HepG2 (cell line): ENCODE measurements around the gene DSG2. TPM values are rescaled to one million over a fixed set of nuclear protein-coding genes. Genes with fewer than 3 reads are reported as not detected.

Experiments used
- ATAC-seq: fragments of 200-7000 bp; cut with Tn5 transposase; 3 replicates; pipeline ENCODE4 v1.9.1; 2020; ENCODE audit warnings: mild to moderate bottlenecking, moderate library complexity
- BruUV-seq: library from RNA; stranded (reverse); fragments of 400-500 nt; replicated peaks from 2 replicates; lab custom pipeline; 2021; lab: Mats Ljungman, UMichigan
- CTCF ChIA-PET: fragments of 300-600 bp; formaldehyde crosslinking; extraction: SDS; loops from one replicate; lab custom pipeline; 2021; ENCODE audit warnings: low total read pairs, inconsistent platforms, low intra/inter-chr PET ratio; lab: Yijun Ruan, JAX
- POLR2A ChIA-PET: fragments of 350-600 bp; sonication (Branson Sonifier 250); formaldehyde crosslinking; loops from one replicate; lab custom pipeline; 2020; ENCODE audit warnings: antibody characterized with exemption, inconsistent platforms; lab: Yijun Ruan, JAX
- DNase-seq: peaks from one replicate; pipeline ENCODE4 v3.0.0-alpha.2; 2015; ENCODE audit warnings: low spot score
- FAIRE-seq: peaks from 3 replicates; lab custom pipeline; 2011; peaks lifted over from hg19 to GRCh38; lab: Jason Lieb, UNC
- H2AFZ ChIP-seq: one replicate; pipeline ENCODE4 v1.6.1; 2011; ENCODE audit warnings: low read length, inconsistent platforms
- H3K27ac ChIP-seq: fragments of 300-600 bp; 3 replicates; pipeline ENCODE4 v1.8.0; 2011; ENCODE audit warnings: mixed run types, mild to moderate bottlenecking, mixed read lengths, low read length, inconsistent platforms; ENCODE audit not compliant: insufficient read depth; ENCODE audit errors: extremely low read length
- H3K27me3 ChIP-seq, 2 experiments: fragments of 200-600 bp in 1 of 2; 2 replicates in 1 of 2; 3 replicates in 1 of 2; pipeline versions ENCODE4 v1.6.0 to v1.8.0; 2011; ENCODE audit warnings: low read length in 2 of 2, mild to moderate bottlenecking in 2 of 2, moderate library complexity in 2 of 2, inconsistent platforms in 1 of 2; ENCODE audit not compliant: insufficient read depth in 2 of 2, control insufficient read depth in 1 of 2
- H3K36me3 ChIP-seq, 2 experiments: fragments of 200-600 bp in 1 of 2; replicated peaks in 1 of 2; 2 replicates in 1 of 2; 3 replicates in 1 of 2; pipeline versions ENCODE4 v1.5.1 to v1.8.0; 2011; ENCODE audit warnings: low read length in 2 of 2, inconsistent platforms in 1 of 2; ENCODE audit not compliant: insufficient read depth in 2 of 2, control insufficient read depth in 1 of 2
- H3K4me1 ChIP-seq: 2 replicates; pipeline ENCODE4 v1.5.1; 2012; ENCODE audit warnings: low read length, inconsistent platforms; ENCODE audit not compliant: insufficient read depth
- H3K4me2 ChIP-seq: 2 replicates; pipeline ENCODE4 v1.6.0; 2011; ENCODE audit warnings: low read depth, low read length, inconsistent platforms
- H3K4me3 ChIP-seq, 3 experiments: fragments of 200-600 bp in 1 of 3; sonication (generic), shearing (Covaris generic) in 1 of 3; replicated peaks in 1 of 3; 2 replicates each; pipeline ENCODE4 v1.5.1; 2011 to 2016; ENCODE audit warnings: low read length in 3 of 3, inconsistent platforms in 2 of 3, low read depth in 2 of 3, mild to moderate bottlenecking in 2 of 3, control low read depth in 1 of 3, mixed read lengths in 1 of 3; ENCODE audit not compliant: insufficient read depth in 1 of 3
- H3K79me2 ChIP-seq: one replicate; pipeline ENCODE4 v1.6.1; 2011; ENCODE audit warnings: low read length, inconsistent platforms; ENCODE audit not compliant: insufficient read depth
- H3K9ac ChIP-seq: 2 replicates; pipeline ENCODE4 v1.6.0; 2011; ENCODE audit warnings: mild to moderate bottlenecking, low read depth, low read length, inconsistent platforms; ENCODE audit not compliant: insufficient read depth
- H3K9me3 ChIP-seq: 2 replicates; pipeline ENCODE4 v1.5.1; 2012; ENCODE audit warnings: mild to moderate bottlenecking, low read length
- H4K20me1 ChIP-seq: 2 replicates; pipeline ENCODE4 v1.6.0; 2011; ENCODE audit warnings: inconsistent platforms, mild to moderate bottlenecking, low read length, moderate library complexity; ENCODE audit not compliant: insufficient read depth
- FOXO1 ChIP-seq: sonication (generic); formaldehyde crosslinking; IDR thresholded peaks from 2 replicates; pipeline ENCODE4 v1.4.0; 2020; ENCODE audit warnings: missing genetic modification reagents
- MATR3 ChIP-seq: sonication (generic); formaldehyde crosslinking; IDR thresholded peaks from 2 replicates; pipeline ENCODE4 v1.4.0; 2020; ENCODE audit warnings: missing genetic modification reagents
- PCBP2 ChIP-seq: fragments of 200-400 bp; formaldehyde crosslinking; optimal IDR thresholded peaks from 2 replicates; pipeline ENCODE3; 2018; ENCODE audit warnings: low read length, low read depth; ENCODE audit not compliant: poor library complexity, severe bottlenecking
- SMAD1 ChIP-seq: sonication (generic); formaldehyde crosslinking; IDR thresholded peaks from 2 replicates; pipeline ENCODE4 v1.4.0; 2020; ENCODE audit warnings: missing genetic modification reagents, low read depth, mild to moderate bottlenecking, borderline replicate concordance
- SSRP1 ChIP-seq: IDR thresholded peaks from 2 replicates; pipeline ENCODE4 v1.6.1; 2016; ENCODE audit warnings: control low read depth
- ZBTB7A ChIP-seq: sonication (generic); formaldehyde crosslinking; IDR thresholded peaks from 2 replicates; pipeline ENCODE4 v1.8.0; 2022; ENCODE audit warnings: mild to moderate bottlenecking, missing genetic modification reagents
- ZNF282 ChIP-seq: fragments of 450-650 bp; IDR thresholded peaks from 2 replicates; pipeline ENCODE4 v1.6.1; 2018; ENCODE audit not compliant: partially characterized antibody
- ZNF564 ChIP-seq: sonication (generic); formaldehyde crosslinking; IDR thresholded peaks from 2 replicates; pipeline ENCODE4 v1.8.1; 2023; ENCODE audit warnings: mild to moderate bottlenecking, missing genetic modification reagents
- WGBS: methylation state at CpG from one replicate; pipeline ENCODE4 v1.1.6; 2017; ENCODE audit warnings: low lambda C conversion rate; 5-methylcytosine and 5-hydroxymethylcytosine counted together
- in situ Hi-C: cut with HindIII; loops from 2 replicates; pipeline ENCODE4 v1.10.0; 2017; ENCODE audit warnings: low pct_unique_long_range_greater_than_20kb; ENCODE audit not compliant: extremely low pct_ligation_motif_present
- intact Hi-C: fragments of 100-400 bp; cut with micrococcal nuclease; formaldehyde crosslinking; loops from one replicate; pipeline ENCODE4 v1.10.0; 2022; ENCODE audit not compliant: unreplicated experiment
- polyA plus RNA-seq, 8 experiments: library from polyadenylated mRNA; depleted of rRNA in 3 of 8; stranded (reverse) in 7 of 8; unstranded in 1 of 8; fragments of >200 nt; fragmentation: Illumina TruSeq in 4 of 8; extraction: Trizol in 4 of 8; gene quantifications; 2 replicates each; pipeline versions ENCODE4 v1.2.1 to v1.2.3, GENCODE V29; 2011 to 2016; ENCODE audit warnings: low read depth in 4 of 8, missing spikeins in 1 of 8, mixed read lengths in 1 of 8; ENCODE audit not compliant: insufficient read depth in 1 of 8
- total RNA-seq, 5 experiments: library from RNA; depleted of rRNA; stranded (reverse); fragments of >200 nt; fragmentation: Illumina TruSeq; extraction: Trizol; gene quantifications; 2 replicates each; pipeline ENCODE4 v1.2.3, GENCODE V29; 2016; ENCODE audit warnings: low read depth in 1 of 5
- TF ChIP-seq, protein P1 (sequence below): sonication (generic); formaldehyde crosslinking; IDR thresholded peaks from 2 replicates; pipeline ENCODE4 v1.8.1; 2023; ENCODE audit warnings: mild to moderate bottlenecking, missing genetic modification reagents
- TF ChIP-seq, protein P2 (sequence below): fragments of 450-650 bp; IDR thresholded peaks from 2 replicates; pipeline ENCODE4 v1.6.1; 2017

Gene DSG2
- total and polyA plus RNA-seq, 2 of the 13 experiments (the other 11 are each of a cell fraction or from before 2014, with no cell fraction given), result 23.3 to 66.7 TPM

DNA sequence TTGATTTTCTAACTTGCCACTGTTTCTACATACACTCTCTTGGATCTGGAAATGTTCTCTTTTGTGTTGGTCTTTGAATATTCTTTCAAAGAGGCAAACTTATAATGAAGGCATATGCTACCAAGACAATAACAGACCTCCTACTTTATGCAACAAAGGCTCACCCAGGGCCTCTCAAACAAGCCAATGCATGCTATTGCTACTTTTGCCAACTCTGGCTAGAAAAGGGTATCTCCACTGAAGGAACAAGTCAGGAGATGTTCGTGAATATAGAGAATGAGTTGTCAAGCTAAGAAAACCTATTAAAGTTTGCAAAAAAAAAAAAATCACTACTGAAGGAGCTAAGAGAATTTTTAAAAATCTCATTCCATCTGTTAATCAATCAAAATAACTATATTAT is 15.9 kb upstream of the DSG2 start:
- TF ChIP-seq, protein P1, sequence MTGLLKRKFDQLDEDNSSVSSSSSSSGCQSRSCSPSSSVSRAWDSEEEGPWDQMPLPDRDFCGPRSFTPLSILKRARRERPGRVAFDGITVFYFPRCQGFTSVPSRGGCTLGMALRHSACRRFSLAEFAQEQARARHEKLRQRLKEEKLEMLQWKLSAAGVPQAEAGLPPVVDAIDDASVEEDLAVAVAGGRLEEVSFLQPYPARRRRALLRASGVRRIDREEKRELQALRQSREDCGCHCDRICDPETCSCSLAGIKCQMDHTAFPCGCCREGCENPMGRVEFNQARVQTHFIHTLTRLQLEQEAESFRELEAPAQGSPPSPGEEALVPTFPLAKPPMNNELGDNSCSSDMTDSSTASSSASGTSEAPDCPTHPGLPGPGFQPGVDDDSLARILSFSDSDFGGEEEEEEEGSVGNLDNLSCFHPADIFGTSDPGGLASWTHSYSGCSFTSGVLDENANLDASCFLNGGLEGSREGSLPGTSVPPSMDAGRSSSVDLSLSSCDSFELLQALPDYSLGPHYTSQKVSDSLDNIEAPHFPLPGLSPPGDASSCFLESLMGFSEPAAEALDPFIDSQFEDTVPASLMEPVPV (CRISPR knock-in tag), result no peak
- TF ChIP-seq SSRP1 (no peak), PCBP2 (no peak), ZNF564 (CRISPR knock-in tag) (no peak), ZBTB7A (CRISPR knock-in tag) (no peak), MATR3 (CRISPR knock-in tag) (no peak), SMAD1 (CRISPR knock-in tag) (no peak), FOXO1 (CRISPR knock-in tag) (no peak), ZNF282 (no peak)
- TF ChIP-seq, protein P2, sequence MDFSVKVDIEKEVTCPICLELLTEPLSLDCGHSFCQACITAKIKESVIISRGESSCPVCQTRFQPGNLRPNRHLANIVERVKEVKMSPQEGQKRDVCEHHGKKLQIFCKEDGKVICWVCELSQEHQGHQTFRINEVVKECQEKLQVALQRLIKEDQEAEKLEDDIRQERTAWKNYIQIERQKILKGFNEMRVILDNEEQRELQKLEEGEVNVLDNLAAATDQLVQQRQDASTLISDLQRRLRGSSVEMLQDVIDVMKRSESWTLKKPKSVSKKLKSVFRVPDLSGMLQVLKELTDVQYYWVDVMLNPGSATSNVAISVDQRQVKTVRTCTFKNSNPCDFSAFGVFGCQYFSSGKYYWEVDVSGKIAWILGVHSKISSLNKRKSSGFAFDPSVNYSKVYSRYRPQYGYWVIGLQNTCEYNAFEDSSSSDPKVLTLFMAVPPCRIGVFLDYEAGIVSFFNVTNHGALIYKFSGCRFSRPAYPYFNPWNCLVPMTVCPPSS, result no peak
- TF ChIP-seq, all 625 proteins: peak for 0
- no peaks in the 10 kb centered on the region for H3K9me3 ChIP-seq
- ATAC-seq, result no peak
- CTCF ChIA-PET, result no interaction called here
- POLR2A ChIA-PET, result no interaction called here
- H4K20me1 ChIP-seq, result no peaks in the 10 kb centered on the region
- in situ Hi-C loops, result no loop called here
- H2AFZ ChIP-seq, result no peak overlapping the region
- FAIRE-seq, result no peak
- H3K36me3 ChIP-seq, result no peaks in the 10 kb centered on the region
- DNase-seq, result no peak
- no peak overlapping the region for H3K9ac ChIP-seq
- no peaks in the 10 kb centered on the region for H3K4me1 ChIP-seq
- no TSS peak for BruUV-seq
- no peak overlapping the region for H3K27ac ChIP-seq
- H3K4me3 ChIP-seq, result no peak overlapping the region
- no peaks in the 10 kb centered on the region for H3K79me2 ChIP-seq
- peaks cover 0 to 10% of the 10 kb centered on the region in 2 experiments; a peak in 4 of 5 replicates for H3K27me3 ChIP-seq
- WGBS, result 31% methylated on average over 1 of the region's 1 CpG
- intact Hi-C loops, result loop anchor here (5.0 kb wide), 1 partner anchor 205 kb away; no protein-coding TSS in a partner anchor
- H3K4me2 ChIP-seq, result no peak overlapping the region
